HepG2 (cell line): ENCODE data around the gene IPO9. TPM values are rescaled to one million over a fixed set of nuclear protein-coding genes. Genes with fewer than 3 reads are reported as not detected.

Experiments
- ATAC-seq: fragments of 200-7000 bp; cut with Tn5 transposase; 3 replicates; pipeline ENCODE4 v1.9.1; 2020; ENCODE audit warnings: mild to moderate bottlenecking, moderate library complexity
- BruUV-seq: library from RNA; stranded (reverse); fragments of 400-500 nt; replicated peaks from 2 replicates; lab custom pipeline; 2021; lab: Mats Ljungman, UMichigan
- CTCF ChIA-PET: fragments of 300-600 bp; formaldehyde crosslinking; extraction: SDS; loops from one replicate; lab custom pipeline; 2021; ENCODE audit warnings: low total read pairs, inconsistent platforms, low intra/inter-chr PET ratio; lab: Yijun Ruan, JAX
- POLR2A ChIA-PET: fragments of 350-600 bp; sonication (Branson Sonifier 250); formaldehyde crosslinking; loops from one replicate; lab custom pipeline; 2020; ENCODE audit warnings: antibody characterized with exemption, inconsistent platforms; lab: Yijun Ruan, JAX
- DNase-seq: peaks from one replicate; pipeline ENCODE4 v3.0.0-alpha.2; 2015; ENCODE audit warnings: low spot score
- FAIRE-seq: peaks from 3 replicates; lab custom pipeline; 2011; peaks lifted over from hg19 to GRCh38; lab: Jason Lieb, UNC
- H2AFZ ChIP-seq: one replicate; pipeline ENCODE4 v1.6.1; 2011; ENCODE audit warnings: low read length, inconsistent platforms
- H3K27ac ChIP-seq: fragments of 300-600 bp; 3 replicates; pipeline ENCODE4 v1.8.0; 2011; ENCODE audit warnings: mixed run types, mild to moderate bottlenecking, mixed read lengths, low read length, inconsistent platforms; ENCODE audit not compliant: insufficient read depth; ENCODE audit errors: extremely low read length
- H3K27me3 ChIP-seq, 2 experiments: fragments of 200-600 bp in 1 of 2; 2 replicates in 1 of 2; 3 replicates in 1 of 2; pipeline versions ENCODE4 v1.6.0 to v1.8.0; 2011; ENCODE audit warnings: low read length in 2 of 2, mild to moderate bottlenecking in 2 of 2, moderate library complexity in 2 of 2, inconsistent platforms in 1 of 2; ENCODE audit not compliant: insufficient read depth in 2 of 2, control insufficient read depth in 1 of 2
- H3K36me3 ChIP-seq, 2 experiments: fragments of 200-600 bp in 1 of 2; replicated peaks in 1 of 2; 2 replicates in 1 of 2; 3 replicates in 1 of 2; pipeline versions ENCODE4 v1.5.1 to v1.8.0; 2011; ENCODE audit warnings: low read length in 2 of 2, inconsistent platforms in 1 of 2; ENCODE audit not compliant: insufficient read depth in 2 of 2, control insufficient read depth in 1 of 2
- H3K4me1 ChIP-seq: 2 replicates; pipeline ENCODE4 v1.5.1; 2012; ENCODE audit warnings: low read length, inconsistent platforms; ENCODE audit not compliant: insufficient read depth
- H3K4me2 ChIP-seq: 2 replicates; pipeline ENCODE4 v1.6.0; 2011; ENCODE audit warnings: low read depth, low read length, inconsistent platforms
- H3K4me3 ChIP-seq, 3 experiments: fragments of 200-600 bp in 1 of 3; sonication (generic), shearing (Covaris generic) in 1 of 3; replicated peaks in 1 of 3; 2 replicates each; pipeline ENCODE4 v1.5.1; 2011 to 2016; ENCODE audit warnings: low read length in 3 of 3, inconsistent platforms in 2 of 3, low read depth in 2 of 3, mild to moderate bottlenecking in 2 of 3, control low read depth in 1 of 3, mixed read lengths in 1 of 3; ENCODE audit not compliant: insufficient read depth in 1 of 3
- H3K79me2 ChIP-seq: one replicate; pipeline ENCODE4 v1.6.1; 2011; ENCODE audit warnings: low read length, inconsistent platforms; ENCODE audit not compliant: insufficient read depth
- H3K9ac ChIP-seq: 2 replicates; pipeline ENCODE4 v1.6.0; 2011; ENCODE audit warnings: mild to moderate bottlenecking, low read depth, low read length, inconsistent platforms; ENCODE audit not compliant: insufficient read depth
- H3K9me3 ChIP-seq: 2 replicates; pipeline ENCODE4 v1.5.1; 2012; ENCODE audit warnings: mild to moderate bottlenecking, low read length
- H4K20me1 ChIP-seq: 2 replicates; pipeline ENCODE4 v1.6.0; 2011; ENCODE audit warnings: inconsistent platforms, mild to moderate bottlenecking, low read length, moderate library complexity; ENCODE audit not compliant: insufficient read depth
- HOXA7 ChIP-seq: sonication (generic); formaldehyde crosslinking; IDR thresholded peaks from 2 replicates; pipeline ENCODE4 v1.8.1; 2022; ENCODE audit warnings: mild to moderate bottlenecking, missing genetic modification reagents, moderate library complexity
- PBX2 ChIP-seq: IDR thresholded peaks from 2 replicates; pipeline ENCODE4 v1.6.1; 2016; ENCODE audit warnings: control low read depth
- TAF1 ChIP-seq: sonication (generic); formaldehyde crosslinking; IDR thresholded peaks from 2 replicates; pipeline ENCODE4 v1.4.0; 2020; ENCODE audit warnings: missing genetic modification reagents
- ZBTB33 ChIP-seq: sonication (generic); formaldehyde crosslinking; IDR thresholded peaks from 2 replicates; pipeline ENCODE4 v1.4.0; 2020; ENCODE audit warnings: missing genetic modification reagents
- ZNF383 ChIP-seq: sonication (generic); formaldehyde crosslinking; IDR thresholded peaks from 2 replicates; pipeline ENCODE4 v1.4.0; 2020; ENCODE audit warnings: missing genetic modification reagents, mild to moderate bottlenecking, borderline replicate concordance
- ZNF430 ChIP-seq: sonication (generic); formaldehyde crosslinking; IDR thresholded peaks from 2 replicates; pipeline ENCODE4 v1.9.0; 2021; ENCODE audit warnings: mild to moderate bottlenecking, missing genetic modification reagents
- ZNF841 ChIP-seq: sonication (generic); formaldehyde crosslinking; IDR thresholded peaks from 2 replicates; pipeline ENCODE4 v1.8.1; 2023; ENCODE audit warnings: missing genetic modification reagents, borderline replicate concordance
- WGBS: methylation state at CpG from one replicate; pipeline ENCODE4 v1.1.6; 2017; ENCODE audit warnings: low lambda C conversion rate; 5-methylcytosine and 5-hydroxymethylcytosine counted together
- in situ Hi-C: cut with HindIII; loops from 2 replicates; pipeline ENCODE4 v1.10.0; 2017; ENCODE audit warnings: low pct_unique_long_range_greater_than_20kb; ENCODE audit not compliant: extremely low pct_ligation_motif_present
- intact Hi-C: fragments of 100-400 bp; cut with micrococcal nuclease; formaldehyde crosslinking; loops from one replicate; pipeline ENCODE4 v1.10.0; 2022; ENCODE audit not compliant: unreplicated experiment
- polyA plus RNA-seq, 8 experiments: library from polyadenylated mRNA; depleted of rRNA in 3 of 8; stranded (reverse) in 7 of 8; unstranded in 1 of 8; fragments of >200 nt; fragmentation: Illumina TruSeq in 4 of 8; extraction: Trizol in 4 of 8; gene quantifications; 2 replicates each; pipeline versions ENCODE4 v1.2.1 to v1.2.3, GENCODE V29; 2011 to 2016; ENCODE audit warnings: low read depth in 4 of 8, missing spikeins in 1 of 8, mixed read lengths in 1 of 8; ENCODE audit not compliant: insufficient read depth in 1 of 8
- total RNA-seq, 5 experiments: library from RNA; depleted of rRNA; stranded (reverse); fragments of >200 nt; fragmentation: Illumina TruSeq; extraction: Trizol; gene quantifications; 2 replicates each; pipeline ENCODE4 v1.2.3, GENCODE V29; 2016; ENCODE audit warnings: low read depth in 1 of 5

IPO9 gene
- total and polyA plus RNA-seq, 2 of the 13 experiments (the other 11 are each of a cell fraction or from before 2014, with no cell fraction given), result 31.0 to 34.8 TPM

GRCh38 chr1:201791051-201791778 lies 37.7 kb upstream of the IPO9 start:
- no peak overlapping the region for H2AFZ ChIP-seq
- H3K79me2 ChIP-seq, result no peaks in the 10 kb centered on the region
- ChIA-PET CTCF (no interaction called here), POLR2A (no interaction called here)
- WGBS, result 8% methylated on average over 8 of the region's 8 CpGs
- H3K36me3 ChIP-seq, result no peaks in the 10 kb centered on the region
- in situ Hi-C loops, result no loop called here
- ATAC-seq (no peak), DNase-seq (no peak), FAIRE-seq (no peak)
- no peak overlapping the region for H3K9ac ChIP-seq
- H3K9me3 ChIP-seq, result no peaks in the 10 kb centered on the region
- no peaks in the 10 kb centered on the region for H4K20me1 ChIP-seq
- no peak overlapping the region for H3K4me3 ChIP-seq
- H3K4me2 ChIP-seq, result no peak overlapping the region
- H3K27ac ChIP-seq, result no peak overlapping the region
- H3K27me3 ChIP-seq, result peaks cover 2 to 40% of the 10 kb centered on the region in 2 experiments; a peak in 4 of 5 replicates
- BruUV-seq, result no TSS peak
- intact Hi-C loops, result no loop called here
- no peaks in the 10 kb centered on the region for H3K4me1 ChIP-seq
- TF ChIP-seq ZBTB33 (CRISPR knock-in tag), result no peak
- no peak for TF ChIP-seq ZNF383 (CRISPR knock-in tag)
- no peak for TF ChIP-seq ZNF430 (CRISPR knock-in tag)
- TF ChIP-seq ZNF841, result no peak
- no peak for TF ChIP-seq HOXA7 (CRISPR knock-in tag)
- TF ChIP-seq TAF1 (CRISPR knock-in tag), result no peak
- no peak for TF ChIP-seq PBX2 (CRISPR knock-in tag)
